ENCODE data around the gene POC1A. TPM values are rescaled to one million over a fixed set of nuclear protein-coding genes. Genes with fewer than 3 reads are reported as not detected.

POC1A gene
- total RNA-seq, 1 experiment from 2014 or later: 29.0 TPM

- Histone ChIP-seq H3K4me1 (ENCODE audit: insufficient read depth, low read length) (no peaks in the 10 kb centered on the region), H3K18ac (ENCODE audit: insufficient read length, low read depth, low read length) (no peak overlapping the region), H2AK5ac (ENCODE audit: insufficient read length, low read length) (no peak overlapping the region), H4K20me1 (ENCODE audit: control insufficient read depth, insufficient read depth, insufficient read length) (no peaks in the 10 kb centered on the region), H3T11ph (ENCODE audit: low read length) (no peak overlapping the region), H2BK20ac (ENCODE audit: low read depth, low read length, poor library complexity, severe bottlenecking) (no peak overlapping the region), H3K27me3 (ENCODE audit: insufficient read depth, low read length) (no peaks in the 10 kb centered on the region), H3K79me1 (ENCODE audit: insufficient read depth, low read depth, low read length, poor library complexity, severe bottlenecking) (no peaks in the 10 kb centered on the region), H3K14ac (ENCODE audit: insufficient read depth, low read length) (no peak overlapping the region), H2BK12ac (ENCODE audit: insufficient read length, low read depth, low read length) (no peak overlapping the region), H4K5ac (ENCODE audit: insufficient read length, low read depth, low read length) (no peak overlapping the region), H3K9me3 (ENCODE audit: control insufficient read depth, low read depth, low read length) (no peaks in the 10 kb centered on the region), H2BK15ac (ENCODE audit: low read depth, low read length) (no peak overlapping the region), H3K79me2 (ENCODE audit: insufficient read depth, low read length) (no peaks in the 10 kb centered on the region), H2AFZ (ENCODE audit: low read length) (no peak overlapping the region), H3K23me2 (ENCODE audit: insufficient read length, low read depth, low read length, poor library complexity, severe bottlenecking) (peaks cover under 1% of the 10 kb centered on the region), H2BK5ac (ENCODE audit: insufficient read length, low read length) (no peak overlapping the region), H3K9ac (ENCODE audit: extremely low read depth, insufficient read length, low read length) (no peak overlapping the region), H4K8ac (replicated peaks; ENCODE audit: insufficient read length, low read depth, low read length) (no peak overlapping the region), H3K4ac (ENCODE audit: low read depth, low read length) (no peak overlapping the region), H3K4me2 (ENCODE audit: insufficient read depth, insufficient read length, low read length) (no peak overlapping the region), H4K91ac (ENCODE audit: insufficient read length, low read depth, low read length) (no peak overlapping the region), H3K56ac (ENCODE audit: insufficient read length, low read depth, low read length) (no peak overlapping the region), H2BK120ac (ENCODE audit: low read depth, low read length, poor library complexity, severe bottlenecking) (no peak overlapping the region), H3K23ac (ENCODE audit: insufficient read length, low read depth, low read length) (no peak overlapping the region), H3K27ac (ENCODE audit: insufficient read length, low read depth, low read length) (no peak overlapping the region)
- no peak for DNase-seq
- Mint-ChIP-seq H3K36me3 (ENCODE audit: insufficient read depth in 1 of 3, low read depth in 3 of 3) (peaks cover 47 to 92% (median 88%) of the 10 kb centered on the region in 3 experiments; a peak in 6 of 7 replicates), H3K4me3 (no peak overlapping the region), H3K4me1 (peaks cover 7% of the 10 kb centered on the region in 2 experiments), H3K27me3 (ENCODE audit: low read depth) (no peaks in the 10 kb centered on the region), H3K27ac (no peak overlapping the region), H3K9me3 (no peaks in the 10 kb centered on the region)
- WGBS (ENCODE audit: extremely low coverage, insufficient read length, low lambda C conversion rate): no CpG with 5 or more reads among the region's 1 CpG
- TF ChIP-seq, protein P1, sequence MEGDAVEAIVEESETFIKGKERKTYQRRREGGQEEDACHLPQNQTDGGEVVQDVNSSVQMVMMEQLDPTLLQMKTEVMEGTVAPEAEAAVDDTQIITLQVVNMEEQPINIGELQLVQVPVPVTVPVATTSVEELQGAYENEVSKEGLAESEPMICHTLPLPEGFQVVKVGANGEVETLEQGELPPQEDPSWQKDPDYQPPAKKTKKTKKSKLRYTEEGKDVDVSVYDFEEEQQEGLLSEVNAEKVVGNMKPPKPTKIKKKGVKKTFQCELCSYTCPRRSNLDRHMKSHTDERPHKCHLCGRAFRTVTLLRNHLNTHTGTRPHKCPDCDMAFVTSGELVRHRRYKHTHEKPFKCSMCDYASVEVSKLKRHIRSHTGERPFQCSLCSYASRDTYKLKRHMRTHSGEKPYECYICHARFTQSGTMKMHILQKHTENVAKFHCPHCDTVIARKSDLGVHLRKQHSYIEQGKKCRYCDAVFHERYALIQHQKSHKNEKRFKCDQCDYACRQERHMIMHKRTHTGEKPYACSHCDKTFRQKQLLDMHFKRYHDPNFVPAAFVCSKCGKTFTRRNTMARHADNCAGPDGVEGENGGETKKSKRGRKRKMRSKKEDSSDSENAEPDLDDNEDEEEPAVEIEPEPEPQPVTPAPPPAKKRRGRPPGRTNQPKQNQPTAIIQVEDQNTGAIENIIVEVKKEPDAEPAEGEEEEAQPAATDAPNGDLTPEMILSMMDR (conservative IDR thresholded peaks at IDR 0.05): no peak
These were observed 49.5 kb upstream of the POC1A start for GRCh38 chr3:52203701-52204100.

Data from H9 (cell line).